Progenitor cell of endocrine pancreas (in vitro differentiated cells): Measurements from ENCODE around the gene WDR20. TPM values are rescaled to one million over a fixed set of nuclear protein-coding genes. Genes with fewer than 3 reads are reported as not detected.

Experiments
- DNase-seq: peaks from one replicate; pipeline ENCODE4 v3.0.0; 2021; ENCODE audit warnings: low spot score; ENCODE audit not compliant: unreplicated experiment
- H3K27ac Mint-ChIP-seq: 2 replicates; pipeline ENCODE4 v1.8.0; 2021; ENCODE audit warnings: mild to moderate bottlenecking, moderate library complexity, mixed read lengths
- H3K27me3 Mint-ChIP-seq: 2 replicates; pipeline ENCODE4 v1.8.0; 2021; ENCODE audit warnings: mixed read lengths
- H3K36me3 Mint-ChIP-seq: 2 replicates; pipeline ENCODE4 v1.8.0; 2022; ENCODE audit warnings: mixed read lengths; ENCODE audit not compliant: insufficient read depth
- H3K4me1 Mint-ChIP-seq: 2 replicates; pipeline ENCODE4 v1.8.0; 2021; ENCODE audit warnings: low read depth, mixed read lengths
- H3K4me3 Mint-ChIP-seq: 2 replicates; pipeline ENCODE4 v1.8.0; 2021; ENCODE audit warnings: low read depth, mild to moderate bottlenecking, moderate library complexity, mixed read lengths
- H3K9me3 Mint-ChIP-seq: 2 replicates; pipeline ENCODE4 v1.8.0; 2021; ENCODE audit warnings: low read depth, mixed read lengths
- total RNA-seq: library from RNA; stranded (reverse); gene quantifications from 2 replicates; pipeline ENCODE4 v1.2.1, GENCODE V29; 2021
- TF ChIP-seq, protein P1 (sequence below): fragments of 200-600 bp; sonication (generic); IDR thresholded peaks from one replicate; pipeline ENCODE4 v1.5.0; 2021; ENCODE audit warnings: antibody characterized with exemption, mild to moderate bottlenecking; ENCODE audit not compliant: unreplicated experiment

The WDR20 gene
- total RNA-seq, 1 donor from 2014 or later = 34.9 TPM

DNA sequence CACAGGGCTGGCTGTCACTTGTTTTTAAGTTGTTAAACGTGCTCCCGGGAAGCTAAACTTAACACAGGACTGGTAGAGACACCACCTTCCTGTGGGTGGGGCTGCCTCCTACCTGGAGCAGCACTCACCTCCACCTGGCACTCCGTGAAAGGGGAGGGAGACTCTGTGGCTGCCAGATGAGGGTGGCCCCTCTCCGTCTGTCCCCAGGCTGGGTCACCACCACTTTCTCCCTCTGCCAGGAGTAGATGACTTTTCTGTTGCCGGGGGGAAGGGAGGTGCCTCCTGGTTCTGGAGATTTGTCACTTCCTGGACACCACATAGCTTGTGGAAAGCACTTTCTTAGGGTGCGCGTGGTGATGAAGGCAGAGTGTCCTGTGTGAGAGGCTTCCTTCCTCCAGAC is 81.3 kb downstream of the WDR20 start:
- Mint-ChIP-seq H3K4me3 (no peak overlapping the region), H3K4me1 (no peaks in the 10 kb centered on the region), H3K27ac (no peak overlapping the region), H3K36me3 (peaks cover 10% of the 10 kb centered on the region), H3K27me3 (no peaks in the 10 kb centered on the region), H3K9me3 (no peaks in the 10 kb centered on the region)
- no peak for DNase-seq
- TF ChIP-seq, protein P1, sequence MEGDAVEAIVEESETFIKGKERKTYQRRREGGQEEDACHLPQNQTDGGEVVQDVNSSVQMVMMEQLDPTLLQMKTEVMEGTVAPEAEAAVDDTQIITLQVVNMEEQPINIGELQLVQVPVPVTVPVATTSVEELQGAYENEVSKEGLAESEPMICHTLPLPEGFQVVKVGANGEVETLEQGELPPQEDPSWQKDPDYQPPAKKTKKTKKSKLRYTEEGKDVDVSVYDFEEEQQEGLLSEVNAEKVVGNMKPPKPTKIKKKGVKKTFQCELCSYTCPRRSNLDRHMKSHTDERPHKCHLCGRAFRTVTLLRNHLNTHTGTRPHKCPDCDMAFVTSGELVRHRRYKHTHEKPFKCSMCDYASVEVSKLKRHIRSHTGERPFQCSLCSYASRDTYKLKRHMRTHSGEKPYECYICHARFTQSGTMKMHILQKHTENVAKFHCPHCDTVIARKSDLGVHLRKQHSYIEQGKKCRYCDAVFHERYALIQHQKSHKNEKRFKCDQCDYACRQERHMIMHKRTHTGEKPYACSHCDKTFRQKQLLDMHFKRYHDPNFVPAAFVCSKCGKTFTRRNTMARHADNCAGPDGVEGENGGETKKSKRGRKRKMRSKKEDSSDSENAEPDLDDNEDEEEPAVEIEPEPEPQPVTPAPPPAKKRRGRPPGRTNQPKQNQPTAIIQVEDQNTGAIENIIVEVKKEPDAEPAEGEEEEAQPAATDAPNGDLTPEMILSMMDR = no peak

DNA sequence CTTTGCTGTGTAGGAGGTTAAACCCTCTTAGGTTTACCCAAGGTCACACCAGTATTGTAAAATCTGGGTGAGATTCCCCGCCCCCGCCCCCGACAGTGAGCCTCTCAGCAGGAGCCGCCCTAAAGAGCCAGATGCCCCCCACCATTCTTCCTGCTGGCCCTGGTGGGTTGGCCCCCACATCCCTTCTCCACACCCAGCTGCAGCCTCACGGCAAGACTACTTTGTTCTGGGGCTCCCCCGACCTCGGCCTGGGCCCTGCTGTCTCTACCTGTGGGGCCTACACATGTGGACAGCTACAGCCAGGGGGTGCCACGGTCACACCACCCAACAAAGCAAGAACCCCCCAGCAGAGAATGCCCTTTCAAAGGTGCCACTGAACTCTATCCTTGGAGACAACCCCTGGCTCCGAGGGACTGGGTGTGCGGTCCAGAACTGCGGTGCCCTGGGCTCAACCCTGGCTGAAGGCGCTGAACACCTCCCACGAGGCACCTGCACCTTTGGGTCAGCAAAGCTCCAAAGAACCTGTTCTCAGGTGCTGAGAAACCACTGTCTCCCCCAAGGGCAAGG is 82.4 kb downstream of the WDR20 start:
- Mint-ChIP-seq H3K4me3 (no peak overlapping the region), H3K27me3 (no peaks in the 10 kb centered on the region), H3K9me3 (no peaks in the 10 kb centered on the region), H3K36me3 (peaks cover 10% of the 10 kb centered on the region), H3K27ac (peak overlapping the region; percentile 81), H3K4me1 (no peaks in the 10 kb centered on the region)
- TF ChIP-seq, protein P1 = no peak
- no peak for DNase-seq

DNA sequence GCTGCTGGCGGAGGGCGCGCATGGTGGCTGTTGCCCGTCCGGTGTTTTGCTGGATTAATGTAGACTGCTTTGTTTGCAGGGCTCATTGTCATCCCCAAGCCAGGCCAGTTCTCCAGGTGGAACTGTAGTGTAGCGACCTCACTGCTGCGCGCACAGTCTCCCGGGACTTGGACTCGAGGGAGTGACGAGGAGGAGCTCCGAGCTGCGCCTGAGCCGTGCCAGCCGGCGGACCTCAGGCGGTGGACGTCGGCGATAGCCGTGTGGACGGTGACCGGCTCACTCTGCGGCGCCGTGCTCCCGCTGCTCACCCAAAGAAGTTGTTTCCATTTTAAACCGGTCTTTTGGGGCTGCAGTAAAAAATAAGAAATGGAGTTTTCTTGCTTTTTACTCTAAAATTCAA is 83.1 kb downstream of the WDR20 start:
- Mint-ChIP-seq H3K9me3 (no peaks in the 10 kb centered on the region), H3K4me3 (no peak overlapping the region), H3K27ac (no peak overlapping the region), H3K4me1 (no peaks in the 10 kb centered on the region), H3K27me3 (no peaks in the 10 kb centered on the region), H3K36me3 (peaks cover 10% of the 10 kb centered on the region)
- no peak for DNase-seq
- TF ChIP-seq, protein P1 = no peak

DNA sequence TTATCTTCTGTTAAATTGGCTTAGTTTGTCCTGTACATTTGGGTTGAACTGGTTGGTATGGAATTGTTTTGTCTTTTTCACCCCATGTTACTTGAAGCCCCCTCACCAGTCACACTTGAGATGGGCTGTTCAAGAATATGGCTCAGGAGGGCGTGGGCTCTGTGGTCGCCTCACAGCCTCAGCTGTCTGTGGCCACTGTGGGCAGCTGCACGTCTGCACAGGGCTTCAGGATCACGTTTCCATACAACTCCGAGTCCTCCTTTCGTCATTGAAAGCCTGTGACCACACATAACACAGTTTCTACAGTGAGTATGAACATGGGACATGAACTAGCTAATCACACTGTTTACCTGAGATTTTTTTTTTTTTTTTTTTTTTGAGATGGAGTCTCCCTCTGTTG is 84.0 kb downstream of the WDR20 start:
- no peak for DNase-seq
- Mint-ChIP-seq H3K36me3 (peaks cover 10% of the 10 kb centered on the region), H3K4me3 (no peak overlapping the region), H3K4me1 (no peaks in the 10 kb centered on the region), H3K27ac (no peak overlapping the region), H3K9me3 (no peaks in the 10 kb centered on the region), H3K27me3 (no peaks in the 10 kb centered on the region)
- TF ChIP-seq, protein P1 = no peak

DNA sequence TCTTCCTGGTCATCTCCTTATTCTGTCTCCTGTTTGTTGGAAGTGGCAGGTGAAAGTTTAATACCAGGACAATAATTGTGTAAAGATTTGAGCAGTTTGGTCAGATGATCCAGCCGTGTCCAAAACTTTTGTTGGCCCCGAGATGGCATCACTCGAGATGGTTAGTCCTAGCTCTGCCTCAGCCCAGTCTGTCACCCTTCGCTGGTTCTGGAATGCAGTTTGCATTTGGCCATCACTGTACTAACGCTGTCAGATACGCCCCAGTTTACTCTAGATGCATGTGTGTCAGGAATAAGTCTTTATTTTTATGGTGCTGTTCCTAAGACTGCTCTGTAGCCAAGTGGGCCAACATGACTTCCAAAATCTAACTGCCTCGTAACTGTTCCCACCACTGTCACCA is 85.7 kb downstream of the WDR20 start:
- H3K4me3 Mint-ChIP-seq = no peak overlapping the region
- TF ChIP-seq, protein P1 = no peak
- H3K27me3 Mint-ChIP-seq = no peaks in the 10 kb centered on the region
- H3K27ac Mint-ChIP-seq = no peak overlapping the region
- peaks cover 10% of the 10 kb centered on the region for H3K36me3 Mint-ChIP-seq
- H3K9me3 Mint-ChIP-seq = no peaks in the 10 kb centered on the region
- no peak for DNase-seq
- no peaks in the 10 kb centered on the region for H3K4me1 Mint-ChIP-seq
